ENCODE data around the gene RIOK3. TPM values are rescaled to one million over a fixed set of nuclear protein-coding genes. Genes with fewer than 3 reads are reported as not detected.

Gene RIOK3
- polyA plus RNA-seq, 3 donors = 33.1 to 37.2 (median 35.0) TPM

GRCh38 chr18:23515911-23516546, 62.9 kb downstream of the RIOK3 start:
- no peak overlapping the region for H3K27ac ChIP-seq (ENCODE audit: low read depth, low read length)
- WGBS, 3 donors = 45 to 48% (median 48%) methylated on average over 17 of the region's 17 CpGs

- 68 to 84% (median 73%) methylated on average over 4 of the region's 4 CpGs for WGBS, 3 donors
- H3K27ac ChIP-seq (ENCODE audit: low read depth, low read length) = no peak overlapping the region
Measured at GRCh38 chr18:23519734-23520133, 66.6 kb downstream of the RIOK3 start.

GRCh38 chr18:23521271-23521670, 68.2 kb downstream of the RIOK3 start:
- H3K27ac ChIP-seq (ENCODE audit: low read depth, low read length) = no peak overlapping the region
- 78 to 83% (median 82%) methylated on average over 7 of the region's 7 CpGs for WGBS, 3 donors

- no peak overlapping the region for H3K27ac ChIP-seq (ENCODE audit: low read depth, low read length)
- 71 to 88% (median 75%) methylated on average over 7 of the region's 7 CpGs for WGBS, 3 donors
Measured at GRCh38 chr18:23521907-23522306, 68.8 kb downstream of the RIOK3 start.

- no peak overlapping the region for H3K27ac ChIP-seq (ENCODE audit: low read depth, low read length)
- 82 to 88% (median 83%) methylated on average over 12 of the region's 12 CpGs for WGBS, 3 donors
Measured at GRCh38 chr18:23523429-23524212, 70.5 kb downstream of the RIOK3 start.

GRCh38 chr18:23524213-23524707, 71.2 kb downstream of the RIOK3 start:
- no peak overlapping the region for H3K27ac ChIP-seq (ENCODE audit: low read depth, low read length)
- 88 to 95% (median 93%) methylated on average over 14 of the region's 14 CpGs for WGBS, 3 donors

- H3K27ac ChIP-seq (ENCODE audit: low read depth, low read length) = no peak overlapping the region
- 90 to 97% (median 95%) methylated on average over 5 of the region's 5 CpGs for WGBS, 3 donors
Measured at GRCh38 chr18:23526501-23527063, 73.5 kb downstream of the RIOK3 start.

GRCh38 chr18:23528580-23529472, 75.7 kb downstream of the RIOK3 start:
- no peak overlapping the region for H3K27ac ChIP-seq (ENCODE audit: low read depth, low read length)
- WGBS, 3 donors = 78 to 87% (median 78%) methylated on average over 20 of the region's 20 CpGs

GRCh38 chr18:23529604-23530003, 76.5 kb downstream of the RIOK3 start:
- 91 to 92% (median 92%) methylated on average over 3 of the region's 3 CpGs for WGBS, 3 donors
- H3K27ac ChIP-seq (ENCODE audit: low read depth, low read length) = no peak overlapping the region

- 75 to 87% (median 78%) methylated on average over 7 of the region's 7 CpGs for WGBS, 3 donors
- no peak overlapping the region for H3K27ac ChIP-seq (ENCODE audit: low read depth, low read length)
Measured at GRCh38 chr18:23530195-23530594, 77.1 kb downstream of the RIOK3 start.

- 91 to 95% (median 95%) methylated on average over 13 of the region's 13 CpGs for WGBS, 3 donors
- no peak overlapping the region for H3K27ac ChIP-seq (ENCODE audit: low read depth, low read length)
Measured at GRCh38 chr18:23531912-23532311, 78.8 kb downstream of the RIOK3 start.

Other genes with a start within 250 kb of the RIOK3 start
- 10 to 100 TPM; 13.3 to 23.9 (median 18.4) TPM for gene RMC1, start 50.2 kb downstream of the RIOK3 start, polyA plus RNA-seq
- gene NPC1, start 133.2 kb downstream of the RIOK3 start, polyA plus RNA-seq = 10 to 100 TPM; 10.9 to 28.3 (median 12.3) TPM
- gene ANKRD29, start 209.6 kb downstream of the RIOK3 start, polyA plus RNA-seq = 10 to 100 TPM in 1 of 3 donors, 1 to 10 TPM in 1, under 1 TPM in 1; 0.92 to 14.4 (median 9.9) TPM
- 10 to 100 TPM in 1 of 3 donors, 1 to 10 TPM in 2; 2.1 to 20.8 (median 6.2) TPM for gene LAMA3, start 236.2 kb downstream of the RIOK3 start, polyA plus RNA-seq